Cardiac fibroblast (primary cell): ENCODE data around the gene DNM3.

Source experiments
- DNase-seq, 2 donors: peaks; one replicate each; pipeline versions ENCODE4 v3.0.0 to v3.0.0-alpha.2; 2010; ENCODE audit warnings: low read depth in 2 of 2
- H3K4me3 ChIP-seq, 2 donors: replicated peaks in 1 of 2; 1 replicate in 1 of 2; 2 replicates in 1 of 2; pipeline ENCODE4 v1.5.1; 2011; ENCODE audit warnings: low read depth in 2 of 2, low read length in 2 of 2, mild to moderate bottlenecking in 2 of 2, moderate library complexity in 1 of 2
- CTCF ChIP-seq: IDR thresholded peaks from one replicate; pipeline ENCODE4 v1.5.1; 2011; ENCODE audit warnings: low read depth, mild to moderate bottlenecking, low read length, inconsistent platforms

Gene DNM3

GRCh38 chr1:171916315-171916771 is 75.0 kb downstream of the DNM3 start:
- TF ChIP-seq CTCF = no peak
- no peak for DNase-seq

GRCh38 chr1:171917331-171917730 is 76.0 kb downstream of the DNM3 start:
- H3K4me3 ChIP-seq = no peak overlapping the region
- DNase-seq = no peak
- no peak for TF ChIP-seq CTCF

More at GRCh38 chr1:171916315-171916771, 75.0 kb downstream of the DNM3 start:
- H3K4me3 ChIP-seq = no peak overlapping the region

GRCh38 chr1:171919891-171920887 is 78.9 kb downstream of the DNM3 start:
- H3K4me3 ChIP-seq = no peak overlapping the region
- TF ChIP-seq CTCF = no peak
- DNase-seq = no peak

- TF ChIP-seq CTCF = no peak
- no peak for DNase-seq
- H3K4me3 ChIP-seq = no peak overlapping the region
Observed at GRCh38 chr1:171922999-171923398, 81.7 kb downstream of the DNM3 start.

- H3K4me3 ChIP-seq = no peak overlapping the region
- no peak for DNase-seq
- TF ChIP-seq CTCF = peak; percentile 30
Observed at GRCh38 chr1:171929121-171929520, 87.8 kb downstream of the DNM3 start.

- H3K4me3 ChIP-seq = no peak overlapping the region
- no peak for DNase-seq
- TF ChIP-seq CTCF = no peak
Observed at GRCh38 chr1:171931752-171932151, 90.5 kb downstream of the DNM3 start.
